GM06990 (cell line): ENCODE results near the gene SRGAP2.
"Not testable (repeated sequence)": the region's sequence is repeated elsewhere in the genome, so short reads cannot be mapped to it uniquely, and the experiment has no call there.

ENCODE experiments used
- DNase-seq: peaks from one replicate; pipeline ENCODE4 v3.0.0-alpha.2; 2011; ENCODE audit not compliant: insufficient read length; ENCODE audit errors: extremely low read depth
- H3K27me3 ChIP-seq: replicated peaks from 2 replicates; pipeline ENCODE4 v1.6.0; 2011; ENCODE audit warnings: low read length; ENCODE audit not compliant: control insufficient read depth, insufficient read depth
- H3K36me3 ChIP-seq: 2 replicates; pipeline ENCODE4 v1.5.1; 2011; ENCODE audit warnings: low read length; ENCODE audit not compliant: control insufficient read depth, insufficient read depth
- H3K4me3 ChIP-seq: replicated peaks from 2 replicates; pipeline ENCODE4 v1.5.1; 2011; ENCODE audit warnings: low read depth, mild to moderate bottlenecking, control low read depth, low read length

SRGAP2 gene

DNA sequence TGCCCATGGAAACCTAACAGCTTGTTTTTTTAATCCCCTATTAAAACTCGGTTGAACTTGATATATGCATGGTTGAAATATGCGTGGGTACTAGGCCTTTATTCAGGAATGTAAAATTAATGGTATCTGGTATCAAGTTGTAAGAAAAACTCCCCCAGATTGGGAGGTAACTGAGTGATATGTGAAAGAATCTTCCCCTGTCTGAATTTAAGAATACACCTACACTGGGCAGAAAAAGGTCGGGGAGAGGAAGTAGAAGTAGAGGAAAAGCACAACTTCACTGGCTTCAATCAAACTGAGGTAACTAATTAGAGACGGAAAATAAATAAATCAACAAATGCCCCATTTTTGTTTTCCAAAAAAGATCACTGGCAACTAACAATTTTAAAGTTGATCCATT is 16.5 kb upstream of the SRGAP2 start:
- not testable (repeated sequence) for DNase-seq, H3K4me3 ChIP-seq, H3K36me3 ChIP-seq, H3K27me3 ChIP-seq

DNA sequence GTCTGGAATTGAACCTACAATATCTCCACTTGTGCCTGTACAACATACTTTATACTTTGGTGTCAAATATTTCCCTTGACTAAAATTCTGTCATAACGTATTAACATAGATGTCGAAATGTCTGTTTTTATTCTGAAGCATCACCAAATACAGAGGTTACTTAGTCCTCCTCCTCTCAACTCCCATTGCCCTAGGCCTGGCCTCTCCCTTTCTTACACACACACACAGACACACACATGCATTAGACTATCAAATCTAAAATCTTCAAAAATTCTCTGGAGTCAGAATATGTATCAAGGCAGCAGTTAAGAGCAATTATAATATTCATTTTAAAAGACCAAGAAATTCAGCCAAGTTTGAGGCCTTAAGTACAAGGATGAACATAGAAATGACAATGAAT is 8.2 kb upstream of the SRGAP2 start:
- not testable (repeated sequence) for H3K36me3 ChIP-seq, H3K4me3 ChIP-seq, H3K27me3 ChIP-seq, DNase-seq

DNA sequence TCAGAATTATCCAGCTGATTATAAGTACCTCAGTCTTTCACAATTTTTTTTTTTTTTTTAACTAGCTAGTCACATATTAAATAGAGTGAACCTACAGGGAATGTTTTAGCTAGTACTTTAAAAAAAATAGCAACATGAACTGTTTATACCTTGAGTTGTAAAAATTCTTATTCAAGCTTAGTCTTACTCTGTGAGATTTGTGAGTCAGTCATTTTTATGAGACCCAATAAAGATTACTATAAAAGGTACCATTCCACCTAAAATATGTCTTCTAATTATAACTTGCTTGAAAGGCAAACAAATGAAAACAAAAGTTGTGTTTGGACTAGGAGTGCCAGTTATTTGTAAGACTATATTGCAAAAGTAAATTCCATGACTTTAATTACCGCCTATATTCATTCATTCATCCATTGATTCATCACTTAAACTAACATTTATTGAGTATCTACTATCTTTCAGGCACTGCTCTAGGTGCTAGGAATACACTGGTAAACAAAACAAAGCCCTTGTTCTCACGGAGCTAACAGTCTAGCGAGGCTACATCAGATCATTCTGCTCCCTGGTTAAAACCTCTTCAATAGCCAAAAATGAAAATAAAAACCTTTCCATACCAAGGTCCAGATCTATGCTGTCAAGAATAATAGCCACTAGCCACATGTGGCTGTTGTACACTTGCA is 6.5 kb upstream of the SRGAP2 start:
- H3K4me3 ChIP-seq, H3K27me3 ChIP-seq, H3K36me3 ChIP-seq, DNase-seq: not testable (repeated sequence)

DNA sequence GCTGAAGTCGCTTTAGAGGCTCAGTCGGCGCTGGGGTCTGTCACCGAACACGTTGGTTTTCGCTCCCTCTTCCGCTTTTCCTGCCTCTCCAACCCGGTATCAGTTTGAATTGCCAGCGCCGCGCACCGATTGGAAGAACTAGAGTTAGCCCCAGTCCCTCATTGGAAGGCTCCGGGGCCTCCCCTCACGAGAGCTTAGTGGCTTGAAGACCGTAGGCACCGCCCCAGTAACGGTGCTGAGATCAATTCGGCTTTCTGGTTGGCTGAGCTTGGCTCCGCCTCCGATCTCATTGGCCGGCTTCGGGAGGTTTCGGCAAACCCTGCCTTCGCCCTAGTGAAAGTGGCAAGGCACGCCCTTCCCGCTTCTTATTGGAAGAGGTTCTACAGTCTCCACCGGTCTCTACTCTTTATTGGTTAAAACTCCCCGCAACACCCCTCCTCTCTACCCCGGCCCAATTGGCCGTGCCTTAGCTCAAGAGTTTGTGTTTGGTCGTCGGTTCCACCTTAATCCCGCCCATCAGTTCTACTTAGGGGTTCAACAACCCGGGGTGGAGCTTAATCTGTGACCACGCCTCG is 465 bp upstream of the SRGAP2 start, which contains the start of gene FAM72A:
Gene FAM72A, minus strand, starts transcription at position 51 of the 575 bp plus-strand sequence. CDS start 814 bp downstream, outside the sequence.
- H3K4me3 ChIP-seq, result peak within 1 kb of the TSS; percentile 59
- not testable (repeated sequence) for DNase-seq, H3K36me3 ChIP-seq, H3K27me3 ChIP-seq

DNA sequence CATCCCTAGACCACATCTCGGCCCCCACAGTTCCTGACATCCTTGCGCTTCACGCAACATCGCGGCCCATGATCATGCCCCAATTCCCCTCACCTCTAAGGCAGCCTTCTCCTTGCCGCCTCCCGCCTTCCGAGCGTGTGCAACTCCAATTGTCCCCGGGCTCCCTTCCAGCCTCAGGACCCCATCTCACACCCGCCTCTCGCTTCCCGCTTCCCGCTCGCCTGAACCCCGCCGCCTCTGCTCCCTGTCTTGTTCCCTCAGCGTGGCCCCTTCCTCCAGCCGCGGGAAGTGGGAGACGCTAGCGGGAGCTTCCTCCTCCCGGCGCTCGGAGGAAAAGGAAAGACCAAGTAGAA is 794 bp downstream of the SRGAP2 start:
- DNase-seq, H3K36me3 ChIP-seq, H3K27me3 ChIP-seq: not testable (repeated sequence)
- H3K4me3 ChIP-seq, result peak overlapping the region; percentile 54

DNA sequence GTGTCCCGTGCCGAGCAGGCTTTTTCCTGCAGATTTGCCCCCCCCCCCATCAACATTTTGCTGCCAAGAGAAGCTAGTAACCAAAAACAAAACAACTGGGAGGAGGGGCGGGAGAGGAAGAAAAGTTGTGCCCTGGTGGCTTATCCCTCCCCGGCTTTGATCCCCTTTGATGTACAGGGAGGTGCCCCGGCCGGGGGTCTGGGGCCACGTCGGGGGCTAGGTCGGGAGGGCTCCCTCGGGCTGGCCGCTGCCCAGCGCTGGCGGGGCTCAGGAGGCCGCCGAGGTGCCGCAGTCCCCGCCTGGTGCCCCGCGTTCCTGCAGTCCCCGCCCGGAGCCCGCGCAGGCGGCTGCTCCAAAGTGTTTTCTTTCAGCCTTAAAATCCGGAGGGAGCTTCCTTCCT is 1.5 kb downstream of the SRGAP2 start:
- peak; percentile 0 for DNase-seq
- H3K4me3 ChIP-seq, result peak overlapping the region; percentile 43
- not testable (repeated sequence) for H3K36me3 ChIP-seq, H3K27me3 ChIP-seq

DNA sequence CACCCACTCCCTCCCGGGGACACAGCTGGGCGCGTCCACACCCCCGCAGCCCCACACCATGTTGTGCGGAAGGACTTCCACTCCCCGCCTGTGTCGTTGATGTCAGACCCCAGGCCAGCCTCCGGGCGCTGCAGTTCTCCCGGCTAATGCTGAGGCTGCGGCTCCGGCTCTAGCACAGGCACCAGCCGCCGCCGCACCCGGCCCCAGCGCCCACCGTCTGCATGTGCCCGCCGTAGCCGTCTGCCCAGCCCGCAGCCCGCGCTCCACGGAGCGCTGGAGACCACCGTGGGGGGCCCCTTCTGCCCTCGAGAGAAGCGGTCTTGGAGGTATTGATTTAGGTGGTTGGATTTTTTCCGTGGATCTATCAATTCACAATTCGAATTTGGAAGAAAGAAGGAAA is 2.2 kb downstream of the SRGAP2 start:
- not testable (repeated sequence) for DNase-seq

DNA sequence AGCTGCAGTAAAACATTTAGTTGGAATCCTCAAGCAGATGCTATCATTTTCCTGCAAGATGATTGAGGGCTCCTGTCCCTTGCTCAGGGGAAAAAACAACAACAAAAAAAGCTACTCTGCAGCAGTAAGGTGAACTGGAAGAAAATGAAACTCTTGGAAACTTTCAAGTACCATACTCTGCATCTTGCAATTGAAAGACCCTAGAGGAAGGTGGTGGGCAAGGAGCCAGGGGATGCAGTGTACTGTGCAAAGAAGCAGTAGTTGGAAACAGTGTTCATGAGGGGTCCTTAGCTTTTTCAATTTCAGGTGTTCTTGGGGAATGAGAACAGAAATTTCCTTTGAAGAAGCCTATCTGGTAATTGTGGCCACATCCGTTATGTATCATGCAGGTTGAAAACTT is 7.5 kb downstream of the SRGAP2 start:
- H3K36me3 ChIP-seq, DNase-seq, H3K4me3 ChIP-seq, H3K27me3 ChIP-seq: not testable (repeated sequence)

More for the DNA sequence above, 2.2 kb downstream of the SRGAP2 start:
- not testable (repeated sequence) for H3K4me3 ChIP-seq, H3K36me3 ChIP-seq, H3K27me3 ChIP-seq

DNA sequence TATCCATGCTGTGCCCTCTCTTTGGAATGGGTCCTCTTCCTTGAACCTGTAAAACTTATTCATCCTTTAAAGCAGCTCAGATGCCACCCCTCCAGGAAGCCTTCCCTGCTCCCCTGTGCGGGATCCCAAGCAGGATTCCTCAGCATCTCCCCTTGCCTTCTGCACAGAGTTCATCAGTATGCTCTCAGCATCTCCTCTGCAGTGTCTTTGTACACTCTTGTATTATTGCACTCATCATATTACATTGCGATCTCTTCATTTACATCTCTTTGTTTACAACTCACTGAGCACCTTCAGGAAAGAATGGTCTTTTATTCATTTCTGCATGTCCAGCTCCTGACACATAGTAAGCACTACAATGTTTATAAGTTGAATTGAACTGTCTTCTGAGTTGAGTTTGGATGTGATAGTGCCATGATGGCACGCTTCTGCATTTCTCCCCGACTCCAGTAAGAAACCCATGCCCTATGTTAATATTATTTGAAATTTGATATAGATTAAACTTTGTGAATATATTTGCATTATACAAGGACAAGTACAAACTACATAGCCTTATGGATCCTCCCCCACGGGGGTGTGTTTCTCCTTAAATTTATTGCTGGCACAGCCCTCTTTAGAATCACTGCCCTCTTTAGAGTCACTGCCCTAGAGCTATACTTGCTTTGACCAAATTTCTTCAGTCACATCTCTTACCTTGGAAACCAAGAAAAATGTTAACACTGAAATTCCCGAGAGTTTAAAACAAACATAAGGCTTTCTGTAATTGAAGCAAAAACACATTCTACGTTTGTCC is 12.5 kb downstream of the SRGAP2 start:
- not testable (repeated sequence) for DNase-seq, H3K36me3 ChIP-seq, H3K27me3 ChIP-seq, H3K4me3 ChIP-seq

DNA sequence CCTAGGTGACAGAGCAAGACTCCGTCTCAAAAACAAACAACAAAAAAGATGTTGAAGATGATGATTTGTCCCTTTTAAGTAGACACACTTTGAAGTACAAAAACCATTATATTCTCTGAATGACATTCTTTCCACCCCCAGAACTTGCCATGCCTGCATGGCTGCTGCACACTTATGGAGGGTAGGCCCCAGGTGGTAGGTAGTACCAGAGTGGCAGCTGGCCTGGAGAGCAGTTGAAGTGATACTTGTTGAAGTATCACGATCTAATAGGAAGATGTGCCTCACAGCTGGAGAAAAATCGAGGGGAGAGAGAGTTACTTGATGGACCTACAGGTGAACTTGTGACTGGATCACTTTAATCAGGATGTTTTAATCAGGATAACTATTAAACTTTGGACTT is 14.9 kb downstream of the SRGAP2 start:
- not testable (repeated sequence) for H3K27me3 ChIP-seq, H3K36me3 ChIP-seq, H3K4me3 ChIP-seq, DNase-seq

DNA sequence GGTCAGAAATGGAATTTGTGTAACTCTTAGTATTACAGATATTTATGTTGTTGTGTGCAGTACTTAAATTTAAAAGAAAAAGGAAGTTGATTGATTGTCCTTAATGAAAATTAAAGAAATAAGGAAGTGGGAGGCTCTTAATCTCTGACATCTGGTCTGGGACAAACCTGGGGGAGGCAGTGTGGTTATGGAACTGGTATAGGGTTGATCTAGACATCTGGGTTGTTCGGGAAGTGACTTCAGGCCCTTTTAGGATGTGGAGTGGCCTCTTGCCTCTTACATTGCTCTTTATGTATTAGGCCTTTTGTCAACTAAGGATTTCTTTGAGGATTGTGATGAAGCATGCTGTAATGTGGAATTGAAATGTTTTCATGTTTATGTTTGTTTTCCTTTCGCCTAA is 15.4 kb downstream of the SRGAP2 start:
- H3K4me3 ChIP-seq, H3K27me3 ChIP-seq, H3K36me3 ChIP-seq, DNase-seq: not testable (repeated sequence)

DNA sequence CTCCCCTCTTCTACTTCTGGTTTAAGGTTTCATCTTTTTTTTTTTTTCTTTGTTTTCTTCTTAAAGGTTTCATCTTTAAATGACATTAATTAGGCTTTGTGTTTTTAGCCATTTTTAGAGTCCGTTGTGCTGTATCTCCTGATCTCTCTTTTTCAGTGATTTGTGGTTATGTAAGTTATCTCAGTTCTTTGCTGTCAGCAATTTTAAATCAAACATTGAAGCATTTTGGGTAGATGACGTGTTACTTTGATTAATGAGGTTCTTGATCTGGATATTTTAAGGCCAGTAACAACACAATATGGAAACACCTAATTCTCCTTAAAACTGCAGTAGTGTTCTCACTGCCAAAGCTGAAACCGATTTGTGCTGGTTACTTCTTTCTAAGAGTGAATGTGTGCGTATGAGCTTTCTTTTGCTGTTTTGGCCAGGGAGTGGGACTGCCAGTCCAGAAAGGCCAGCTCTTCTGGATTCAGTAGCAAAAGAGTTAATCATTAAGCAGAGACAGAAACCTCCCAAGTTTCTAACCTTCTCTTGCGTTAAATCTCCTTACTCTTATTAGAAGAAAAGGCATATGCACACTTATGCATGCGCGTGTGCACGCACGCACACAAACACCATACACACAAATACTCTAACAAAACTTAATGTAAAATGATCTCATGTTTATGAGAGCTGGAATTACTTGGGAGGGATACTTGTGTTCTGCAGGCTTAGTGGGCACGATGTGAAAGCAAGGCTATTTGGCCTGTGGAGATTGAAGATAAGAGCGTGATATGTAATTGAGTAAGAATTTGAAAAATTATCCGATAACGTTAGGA is 16.4 kb downstream of the SRGAP2 start:
- H3K4me3 ChIP-seq, H3K36me3 ChIP-seq, H3K27me3 ChIP-seq, DNase-seq: not testable (repeated sequence)

DNA sequence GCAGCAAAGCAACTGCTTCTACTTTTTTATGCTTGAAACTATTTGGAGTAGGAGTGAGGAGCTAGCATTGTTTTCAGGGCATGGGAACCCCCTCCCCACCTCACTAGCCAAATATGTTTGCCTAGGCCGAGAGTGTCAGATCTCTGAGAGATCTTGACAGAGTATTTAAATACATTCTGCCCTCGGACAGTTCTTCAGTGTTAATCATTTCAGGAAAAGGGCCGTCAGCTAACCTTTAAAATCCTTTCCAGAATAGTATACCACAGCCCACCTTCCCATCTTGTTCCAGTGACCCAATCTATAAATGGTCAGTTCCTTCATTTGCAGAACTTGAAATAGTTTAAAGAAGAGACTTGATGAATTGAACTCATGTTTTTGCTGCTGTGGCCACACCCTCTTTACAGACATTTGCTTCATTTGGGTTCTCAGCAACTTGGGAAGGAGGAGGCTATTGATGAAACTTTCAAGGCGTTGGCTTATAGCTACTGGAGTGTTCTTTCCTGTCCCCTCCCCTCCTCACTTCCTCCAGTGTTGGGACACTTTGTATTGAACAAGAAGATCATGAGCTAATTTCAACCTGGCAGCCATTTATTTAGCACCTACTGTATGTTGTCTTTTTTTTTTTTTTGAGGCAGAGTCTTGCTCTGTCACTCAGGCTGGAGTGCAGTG is 17.1 kb downstream of the SRGAP2 start:
- H3K36me3 ChIP-seq, H3K4me3 ChIP-seq, DNase-seq, H3K27me3 ChIP-seq: not testable (repeated sequence)
